ENCODE data around the gene CTU1. TPM values are rescaled to one million over a fixed set of nuclear protein-coding genes. Genes with fewer than 3 reads are reported as not detected.

The CTU1 gene
- total RNA-seq, 1 donor: 9.2 TPM

- no peak for DNase-seq (ENCODE audit: low read depth in 2 of 3, low spot score in 2 of 3)
Observed at GRCh38 chr19:51135004-51135403, 26.8 kb upstream of the CTU1 start.

GRCh38 chr19:51131780-51132680 lies 23.8 kb upstream of the CTU1 start:
- peak in 2 of 3 donors; percentile 51 to 65 for DNase-seq (ENCODE audit: low read depth in 2 of 3, low spot score in 2 of 3)

GRCh38 chr19:51129716-51130115 lies 21.5 kb upstream of the CTU1 start:
- no peak for DNase-seq (ENCODE audit: low read depth in 2 of 3, low spot score in 2 of 3)

GRCh38 chr19:51128227-51128626 lies 20.0 kb upstream of the CTU1 start:
- DNase-seq (ENCODE audit: low read depth in 2 of 3, low spot score in 2 of 3): no peak

GRCh38 chr19:51127755-51128154 lies 19.5 kb upstream of the CTU1 start:
- peak in 2 of 3 donors; percentile 66 to 67 for DNase-seq (ENCODE audit: low read depth in 2 of 3, low spot score in 2 of 3)

GRCh38 chr19:51127032-51127431 lies 18.8 kb upstream of the CTU1 start:
- DNase-seq (ENCODE audit: low read depth in 2 of 3, low spot score in 2 of 3): no peak

GRCh38 chr19:51125421-51126075 lies 17.3 kb upstream of the CTU1 start:
- no peak for DNase-seq (ENCODE audit: low read depth in 2 of 3, low spot score in 2 of 3)

GRCh38 chr19:51124729-51125128 lies 16.5 kb upstream of the CTU1 start, which contains the start of gene SIGLEC9:
SIGLEC9 (plus strand) TSS chr19:51124906; CDS start chr19:51124975, 69 bp downstream.
- DNase-seq (ENCODE audit: low read depth in 2 of 3, low spot score in 2 of 3): no peak

- no peak for DNase-seq (ENCODE audit: low read depth in 2 of 3, low spot score in 2 of 3)
Observed at GRCh38 chr19:51124216-51124615, 16.0 kb upstream of the CTU1 start.

- DNase-seq (ENCODE audit: low read depth in 2 of 3, low spot score in 2 of 3): no peak
Observed at GRCh38 chr19:51123802-51124201, 15.6 kb upstream of the CTU1 start.

GRCh38 chr19:51123381-51123800 lies 15.2 kb upstream of the CTU1 start:
- peak in 1 of 3 donors; percentile 18 for DNase-seq (ENCODE audit: low read depth in 2 of 3, low spot score in 2 of 3)

- no peak for DNase-seq (ENCODE audit: low read depth in 2 of 3, low spot score in 2 of 3)
Observed at GRCh38 chr19:51122112-51122981, 14.1 kb upstream of the CTU1 start.

- no peak for DNase-seq (ENCODE audit: low read depth in 2 of 3, low spot score in 2 of 3)
Observed at GRCh38 chr19:51121257-51121656, 13.0 kb upstream of the CTU1 start.

GRCh38 chr19:51120160-51120559 lies 12.0 kb upstream of the CTU1 start:
- no peak for DNase-seq (ENCODE audit: low read depth in 2 of 3, low spot score in 2 of 3)

GRCh38 chr19:51119611-51120010 lies 11.4 kb upstream of the CTU1 start:
- no peak for DNase-seq (ENCODE audit: low read depth in 2 of 3, low spot score in 2 of 3)

GRCh38 chr19:51119101-51119500 lies 10.9 kb upstream of the CTU1 start:
- no peak for DNase-seq (ENCODE audit: low read depth in 2 of 3, low spot score in 2 of 3)

GRCh38 chr19:51116736-51117286 lies 8.6 kb upstream of the CTU1 start:
- DNase-seq (ENCODE audit: low read depth in 2 of 3, low spot score in 2 of 3): no peak

GRCh38 chr19:51114087-51114729 lies 6.0 kb upstream of the CTU1 start:
- DNase-seq (ENCODE audit: low read depth in 2 of 3, low spot score in 2 of 3): peak in 1 of 3 donors; percentile 36

- no peak for DNase-seq (ENCODE audit: low read depth in 2 of 3, low spot score in 2 of 3)
Observed at GRCh38 chr19:51111606-51112005, 3.4 kb upstream of the CTU1 start.

- DNase-seq (ENCODE audit: low read depth in 2 of 3, low spot score in 2 of 3): no peak
Observed at GRCh38 chr19:51110666-51110971, 2.4 kb upstream of the CTU1 start.
